ENCODE measurements around the gene RELN.
"Not testable (repeated sequence)": the region's sequence is repeated elsewhere in the genome, so short reads cannot be mapped to it uniquely, and the experiment has no call there.

Gene RELN

DNA sequence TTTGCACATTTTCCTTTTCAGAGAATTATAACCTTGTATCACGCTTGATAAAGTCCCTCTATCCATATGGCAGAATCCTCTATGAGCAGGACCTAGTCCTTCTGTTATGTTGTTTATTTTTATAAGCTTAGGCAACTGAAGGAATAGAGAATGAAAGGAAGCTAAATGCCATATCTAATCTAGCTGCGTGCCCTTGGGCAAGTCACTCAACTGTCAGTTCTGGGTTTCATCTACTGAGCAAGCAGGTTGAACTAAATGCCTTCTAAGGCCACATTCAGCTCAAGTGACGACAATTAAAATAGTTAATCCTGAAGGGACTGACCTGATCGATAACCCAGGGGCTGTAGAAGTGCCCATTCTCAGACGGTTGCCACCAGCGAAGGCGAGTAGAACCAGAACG is 449.6 kb downstream of the RELN start:
- no peak for DNase-seq

DNA sequence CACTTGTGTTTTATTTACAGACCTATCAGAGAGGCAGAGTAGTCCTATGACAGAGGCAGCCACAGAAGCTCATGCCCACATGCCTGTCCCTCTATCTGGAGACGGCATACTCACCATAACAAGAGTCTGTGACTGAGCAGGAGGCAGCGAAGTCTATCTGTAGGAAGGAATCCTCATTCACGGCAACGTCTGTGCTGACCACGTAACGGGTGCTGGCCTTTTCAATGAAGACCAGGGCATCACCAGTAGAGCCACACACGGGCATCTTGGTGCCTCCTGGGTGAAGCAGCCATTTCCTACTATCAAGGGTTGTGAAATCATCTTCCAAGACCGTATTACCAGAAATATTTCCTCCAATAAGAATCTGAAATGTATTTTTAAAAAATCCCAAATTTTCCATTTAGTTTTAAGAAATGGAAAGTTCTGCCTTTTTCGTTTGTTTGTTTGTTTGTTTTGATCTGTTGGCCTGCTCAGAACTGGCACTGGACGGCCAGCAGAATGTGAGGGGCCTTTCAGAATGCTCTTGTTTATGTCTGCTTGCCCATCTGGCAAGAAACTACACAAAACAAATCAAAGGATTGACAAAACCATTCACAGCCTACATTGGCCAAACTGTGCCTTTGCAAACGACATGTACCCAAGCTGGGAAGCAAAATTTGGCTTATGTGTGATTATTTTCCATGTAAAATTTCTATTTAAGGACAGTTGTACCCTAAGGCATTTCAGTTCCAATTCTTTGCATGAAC is 450.3 kb downstream of the RELN start:
- no peak for DNase-seq

GRCh38 chr7:103533761-103534160 is 455.7 kb downstream of the RELN start:
- no peak for DNase-seq

DNA sequence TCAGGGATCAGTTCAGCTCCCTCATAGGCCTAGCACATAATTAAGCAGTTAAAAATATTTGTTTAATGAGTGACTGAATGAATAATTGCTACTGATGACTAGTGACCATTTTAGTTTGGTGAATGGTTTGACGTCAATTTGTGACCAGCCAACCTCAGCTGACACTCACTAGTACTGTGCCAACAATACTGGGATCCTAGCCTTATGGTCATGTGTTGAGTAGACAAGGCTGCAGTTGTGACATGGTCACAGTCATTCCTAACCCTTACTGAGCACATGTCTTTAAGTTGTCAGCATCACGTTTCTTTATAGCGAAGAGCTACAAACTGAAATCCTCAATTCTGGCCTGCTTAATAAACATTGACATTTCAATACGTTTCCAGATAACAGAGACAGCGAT is 456.5 kb downstream of the RELN start:
- DNase-seq: no peak

DNA sequence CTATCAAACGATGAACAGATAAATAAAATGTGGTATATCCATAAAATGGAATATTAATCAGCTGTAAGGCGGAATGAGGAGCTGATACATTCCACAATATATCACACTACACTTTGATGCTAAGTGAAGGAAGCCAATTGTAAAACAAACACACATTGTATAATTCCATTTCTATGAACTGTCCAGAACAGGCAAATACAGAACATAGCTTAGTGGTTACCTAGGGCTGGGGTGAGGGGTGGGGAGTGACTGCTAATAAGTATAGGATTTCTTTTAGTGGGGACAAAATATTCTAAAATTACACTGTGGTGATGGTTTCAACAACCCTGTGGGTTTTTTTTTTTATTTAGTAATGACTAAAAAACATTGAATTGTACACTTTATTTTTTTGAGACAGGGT is 461.3 kb downstream of the RELN start:
- no peak for DNase-seq

- no peak for DNase-seq
Observed at GRCh38 chr7:103525937-103526336, 463.5 kb downstream of the RELN start.

DNA sequence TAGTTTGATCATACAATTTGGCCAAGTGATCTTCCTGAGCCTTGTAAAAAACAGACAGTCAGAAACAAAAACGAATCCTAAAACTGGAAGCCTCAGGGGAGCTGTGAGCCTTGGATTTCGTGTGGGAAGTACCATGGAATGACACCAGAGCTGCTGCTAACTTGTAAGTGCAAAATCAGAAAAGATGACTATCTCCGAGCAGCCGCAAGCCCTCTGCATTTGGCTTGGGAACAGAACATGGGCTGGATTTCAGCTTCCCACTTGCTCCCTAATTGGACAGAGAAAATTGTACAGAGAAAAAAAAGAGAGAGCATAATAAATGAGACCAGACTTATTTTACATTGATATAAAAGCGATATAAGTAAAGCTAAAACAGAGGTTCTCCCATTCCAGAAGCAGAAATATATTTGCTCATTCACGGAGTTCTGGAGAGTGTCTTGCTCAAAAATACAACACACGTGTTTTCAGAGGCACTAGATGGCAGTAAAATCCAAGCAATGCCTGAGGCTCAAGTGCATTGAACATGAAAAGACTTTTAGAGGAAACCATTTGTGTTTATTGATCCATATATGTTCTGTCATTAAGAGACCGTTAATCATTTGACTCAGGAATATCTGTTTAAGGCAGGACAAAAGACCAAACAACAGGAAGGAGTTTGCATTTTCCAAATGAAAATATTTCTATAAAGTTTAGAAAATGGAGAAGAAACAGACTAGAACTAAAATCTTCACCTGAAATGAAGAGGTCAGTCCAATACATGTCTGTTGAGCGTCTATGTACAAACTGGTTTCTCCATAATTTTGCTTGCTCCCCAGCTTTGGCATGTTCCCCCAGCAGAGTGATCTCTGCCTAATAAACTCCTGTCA is 465.2 kb downstream of the RELN start:
- peak; percentile 31 for DNase-seq

GRCh38 chr7:103521937-103522336 is 467.5 kb downstream of the RELN start:
- DNase-seq: no peak

DNA sequence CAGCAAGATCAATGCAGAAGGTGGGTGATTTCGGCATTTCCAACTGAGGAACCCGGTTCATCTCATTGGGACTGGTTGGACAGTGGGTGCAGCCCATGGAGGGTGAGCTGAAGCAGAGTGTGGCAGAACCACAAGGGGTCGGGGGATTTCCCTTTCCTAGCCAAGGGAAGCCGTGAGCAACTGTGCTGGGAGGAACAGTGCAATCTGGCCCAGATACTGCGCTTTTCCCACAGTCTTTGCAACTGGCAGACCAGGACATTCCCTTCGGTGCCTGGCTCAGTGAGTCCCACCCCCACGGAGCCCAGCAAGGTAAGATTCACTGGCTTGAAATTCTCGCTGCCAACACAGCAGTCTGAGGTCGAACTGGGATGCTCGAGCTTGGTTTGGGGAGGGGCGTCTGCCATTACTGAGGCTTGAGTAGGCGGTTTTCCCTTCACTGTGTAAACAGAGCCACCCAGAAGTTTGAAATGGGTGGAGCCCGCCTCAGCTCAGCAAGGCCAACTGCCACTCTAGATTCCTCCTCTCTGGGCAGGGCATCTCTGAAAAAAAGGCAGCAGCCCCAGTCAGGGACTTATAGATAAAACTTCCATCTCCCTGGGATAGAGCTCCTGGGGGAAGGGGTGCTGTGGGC is 484.8 kb downstream of the RELN start:
- DNase-seq: no peak

GRCh38 chr7:103501206-103501605 is 488.3 kb downstream of the RELN start:
- DNase-seq: no peak

GRCh38 chr7:103499976-103500375 is 489.5 kb downstream of the RELN start:
- no peak for DNase-seq

- DNase-seq: peak; percentile 2
Observed at GRCh38 chr7:103487419-103487818, 502.0 kb downstream of the RELN start.

GRCh38 chr7:103486873-103487272 is 502.6 kb downstream of the RELN start:
- not testable (repeated sequence) for DNase-seq

GRCh38 chr7:103480771-103481170 is 508.7 kb downstream of the RELN start:
- DNase-seq: no peak

DNA sequence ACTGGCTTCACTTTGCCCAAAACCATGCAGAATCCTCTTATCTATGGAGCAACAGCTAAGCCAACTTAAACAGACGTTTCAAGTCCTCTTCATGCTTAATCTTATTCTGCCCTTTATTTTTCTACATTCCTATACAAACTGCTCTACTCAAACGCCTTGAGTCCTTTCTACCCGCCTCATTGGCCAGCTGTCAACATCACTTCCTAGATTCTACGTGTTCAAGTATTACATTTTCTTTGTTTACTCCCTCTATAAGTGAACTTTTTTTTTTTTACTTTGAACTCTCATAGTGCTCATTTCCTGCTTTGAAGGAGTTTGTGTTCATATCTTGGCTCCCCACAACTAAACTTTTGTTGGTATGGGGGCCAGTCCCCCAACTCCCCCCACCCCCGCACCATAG is 514.5 kb downstream of the RELN start:
- DNase-seq: no peak

DNA sequence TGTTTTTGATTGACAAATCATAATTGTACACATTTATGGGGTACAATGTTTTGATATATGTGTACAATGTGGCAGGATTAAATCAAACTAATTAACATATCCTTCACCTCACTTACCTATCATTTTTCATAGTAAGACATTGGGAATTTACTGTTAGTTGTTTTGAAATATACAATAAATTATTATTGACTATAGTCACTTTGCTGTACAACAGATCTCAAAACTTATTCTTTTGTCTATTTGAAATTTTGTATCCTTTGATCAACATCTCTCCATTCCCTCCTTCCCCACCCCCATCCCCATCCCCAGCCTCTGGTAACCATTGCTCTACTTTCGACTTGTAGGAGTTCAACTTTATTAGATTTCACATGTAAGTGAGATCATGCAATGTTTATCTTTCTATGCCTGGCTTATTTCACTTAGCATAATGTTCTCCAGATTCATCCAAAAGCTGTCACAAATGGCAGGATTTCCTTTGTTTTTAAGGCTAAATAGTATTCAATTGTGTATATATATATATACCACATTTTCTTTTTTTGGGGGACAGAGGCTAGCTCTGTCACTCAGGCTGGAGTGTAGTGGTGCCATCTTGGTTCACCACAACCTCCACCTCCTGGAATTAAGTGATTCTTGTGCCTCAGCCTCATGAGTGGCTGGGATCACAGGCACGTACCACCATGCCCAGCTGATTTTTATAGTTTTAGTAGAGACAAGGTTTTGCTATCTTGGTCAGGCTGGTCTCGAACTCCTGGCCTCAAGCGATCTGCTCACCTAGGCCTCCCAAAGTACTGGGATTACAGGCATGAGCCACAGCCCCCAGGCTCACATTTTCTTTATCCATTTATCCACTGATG is 520.1 kb downstream of the RELN start:
- no peak for DNase-seq

DNA sequence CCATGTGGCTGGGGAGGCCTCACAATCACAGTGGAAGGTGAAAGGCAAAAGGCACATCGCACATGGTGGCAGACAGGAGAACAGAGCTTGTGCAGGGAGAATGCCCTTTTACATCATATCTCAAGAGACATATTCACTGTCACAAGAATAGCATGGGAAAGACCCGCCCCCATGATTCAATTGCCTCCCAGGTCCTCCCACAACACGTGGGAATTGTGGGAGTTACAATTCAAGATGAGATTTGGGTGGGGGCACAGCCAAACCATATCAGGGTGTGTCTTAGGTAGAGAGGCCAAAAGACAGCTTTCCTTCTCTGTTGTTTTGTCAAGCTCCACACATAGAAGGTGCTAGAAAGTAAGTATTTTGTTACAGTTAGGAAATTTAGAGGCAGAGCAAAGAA is 522.6 kb downstream of the RELN start:
- DNase-seq: no peak

- DNase-seq: no peak
Observed at GRCh38 chr7:103462358-103462757, 527.1 kb downstream of the RELN start.

- DNase-seq: peak; percentile 71
Observed at GRCh38 chr7:103447073-103447960, 542.1 kb downstream of the RELN start.

- DNase-seq: peak; percentile 60
Observed at GRCh38 chr7:103446049-103446520, 543.4 kb downstream of the RELN start, which contains the start of gene SLC26A5. SLC26A5 (minus strand) TSS chr7:103446207; CDS start chr7:103421514, 24,693 bp downstream.

All from COR-L47 (cell line).